ENCODE results near the gene U2AF1.
"Not testable (repeated sequence)": the region's sequence is repeated elsewhere in the genome, so short reads cannot be mapped to it uniquely, and the experiment has no call there.

Gene U2AF1

GRCh38 chr21:43108177-43108576, 807 bp upstream of the U2AF1 start:
- H3K4me1 ChIP-seq (ENCODE audit: control insufficient read depth, insufficient read depth, low read length); H3K27me3 ChIP-seq (ENCODE audit: control insufficient read depth, insufficient read depth, low read length); H3K4me3 ChIP-seq (ENCODE audit: low read depth, low read length); H3K9ac ChIP-seq (ENCODE audit: low read depth, low read length); H3K36me3 ChIP-seq (ENCODE audit: control insufficient read depth, insufficient read depth, low read length); H3K9me3 ChIP-seq (ENCODE audit: control insufficient read depth, insufficient read depth, low read length): not testable (repeated sequence)

- H3K4me3 ChIP-seq (ENCODE audit: low read depth, low read length); H3K9ac ChIP-seq (ENCODE audit: low read depth, low read length); H3K9me3 ChIP-seq (ENCODE audit: control insufficient read depth, insufficient read depth, low read length); H3K4me1 ChIP-seq (ENCODE audit: control insufficient read depth, insufficient read depth, low read length); H3K27me3 ChIP-seq (ENCODE audit: control insufficient read depth, insufficient read depth, low read length); H3K36me3 ChIP-seq (ENCODE audit: control insufficient read depth, insufficient read depth, low read length): not testable (repeated sequence)
Observed at GRCh38 chr21:43107794-43108137, 396 bp upstream of the U2AF1 start.

DNA sequence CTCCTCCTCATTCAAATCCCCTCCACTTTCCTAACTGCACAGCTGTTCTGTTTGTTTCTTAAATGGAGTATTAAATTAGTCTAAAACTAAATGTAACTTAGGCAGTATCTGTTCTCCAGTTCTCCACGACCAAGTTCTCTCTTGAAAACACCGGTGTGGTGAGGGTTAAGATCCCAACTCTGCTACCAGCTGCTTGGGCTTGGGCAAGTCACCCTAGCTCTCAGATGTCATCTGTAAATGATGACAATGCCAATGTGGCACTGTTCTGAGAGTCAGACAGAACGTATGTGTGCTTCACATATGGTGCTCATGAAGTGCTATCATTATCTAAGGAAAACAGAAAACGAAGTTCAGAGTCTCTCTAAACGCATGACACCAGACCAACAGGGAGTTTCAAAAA, 2.7 kb downstream of the U2AF1 start:
- not testable (repeated sequence) for H3K4me3 ChIP-seq (ENCODE audit: low read depth, low read length); H3K9ac ChIP-seq (ENCODE audit: low read depth, low read length); H3K9me3 ChIP-seq (ENCODE audit: control insufficient read depth, insufficient read depth, low read length); H3K27me3 ChIP-seq (ENCODE audit: control insufficient read depth, insufficient read depth, low read length); H3K36me3 ChIP-seq (ENCODE audit: control insufficient read depth, insufficient read depth, low read length); H3K4me1 ChIP-seq (ENCODE audit: control insufficient read depth, insufficient read depth, low read length)

- not testable (repeated sequence) for H3K9me3 ChIP-seq (ENCODE audit: control insufficient read depth, insufficient read depth, low read length); H3K36me3 ChIP-seq (ENCODE audit: control insufficient read depth, insufficient read depth, low read length); H3K4me3 ChIP-seq (ENCODE audit: low read depth, low read length); H3K9ac ChIP-seq (ENCODE audit: low read depth, low read length); H3K4me1 ChIP-seq (ENCODE audit: control insufficient read depth, insufficient read depth, low read length); H3K27me3 ChIP-seq (ENCODE audit: control insufficient read depth, insufficient read depth, low read length)
Observed at GRCh38 chr21:43102281-43102680, 5.1 kb downstream of the U2AF1 start.

GRCh38 chr21:43101676-43102075, 5.7 kb downstream of the U2AF1 start:
- not testable (repeated sequence) for H3K4me1 ChIP-seq (ENCODE audit: control insufficient read depth, insufficient read depth, low read length); H3K27me3 ChIP-seq (ENCODE audit: control insufficient read depth, insufficient read depth, low read length); H3K9me3 ChIP-seq (ENCODE audit: control insufficient read depth, insufficient read depth, low read length); H3K36me3 ChIP-seq (ENCODE audit: control insufficient read depth, insufficient read depth, low read length); H3K4me3 ChIP-seq (ENCODE audit: low read depth, low read length); H3K9ac ChIP-seq (ENCODE audit: low read depth, low read length)

DNA sequence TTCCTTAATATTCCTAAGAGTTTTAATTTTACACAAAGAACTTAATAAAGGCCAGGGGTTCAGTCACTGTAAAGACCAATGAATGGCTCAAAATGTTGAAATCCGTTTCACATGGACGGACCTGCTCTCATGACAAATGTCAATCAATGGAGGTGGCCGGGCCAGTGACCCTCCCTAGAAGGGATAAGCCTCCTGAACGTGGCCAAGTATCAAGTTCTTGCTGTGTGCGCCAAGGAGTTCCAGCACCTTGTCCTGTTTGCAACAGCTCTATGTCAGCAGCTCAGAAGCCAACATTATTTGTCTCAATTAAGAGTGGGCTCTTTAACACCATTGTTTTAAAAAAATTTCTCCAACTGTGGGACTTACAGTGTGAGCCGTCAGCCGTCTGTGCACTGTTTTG, 6.4 kb downstream of the U2AF1 start:
- H3K9me3 ChIP-seq (ENCODE audit: control insufficient read depth, insufficient read depth, low read length); H3K27me3 ChIP-seq (ENCODE audit: control insufficient read depth, insufficient read depth, low read length); H3K4me1 ChIP-seq (ENCODE audit: control insufficient read depth, insufficient read depth, low read length); H3K36me3 ChIP-seq (ENCODE audit: control insufficient read depth, insufficient read depth, low read length); H3K4me3 ChIP-seq (ENCODE audit: low read depth, low read length); H3K9ac ChIP-seq (ENCODE audit: low read depth, low read length): not testable (repeated sequence)

GRCh38 chr21:43091979-43092614, 15.3 kb downstream of the U2AF1 start:
- H3K4me3 ChIP-seq (ENCODE audit: low read depth, low read length); H3K9me3 ChIP-seq (ENCODE audit: control insufficient read depth, insufficient read depth, low read length); H3K27me3 ChIP-seq (ENCODE audit: control insufficient read depth, insufficient read depth, low read length): not testable (repeated sequence)

GRCh38 chr21:43090947-43091346, 16.4 kb downstream of the U2AF1 start:
- H3K9ac ChIP-seq (ENCODE audit: low read depth, low read length); H3K36me3 ChIP-seq (ENCODE audit: control insufficient read depth, insufficient read depth, low read length); H3K27me3 ChIP-seq (ENCODE audit: control insufficient read depth, insufficient read depth, low read length); H3K9me3 ChIP-seq (ENCODE audit: control insufficient read depth, insufficient read depth, low read length); H3K4me3 ChIP-seq (ENCODE audit: low read depth, low read length); H3K4me1 ChIP-seq (ENCODE audit: control insufficient read depth, insufficient read depth, low read length): not testable (repeated sequence)

More at GRCh38 chr21:43091979-43092614, 15.3 kb downstream of the U2AF1 start:
- H3K4me1 ChIP-seq (ENCODE audit: control insufficient read depth, insufficient read depth, low read length); H3K36me3 ChIP-seq (ENCODE audit: control insufficient read depth, insufficient read depth, low read length); H3K9ac ChIP-seq (ENCODE audit: low read depth, low read length): not testable (repeated sequence)

GRCh38 chr21:43089463-43089862, 17.9 kb downstream of the U2AF1 start:
- not testable (repeated sequence) for H3K9me3 ChIP-seq (ENCODE audit: control insufficient read depth, insufficient read depth, low read length); H3K4me1 ChIP-seq (ENCODE audit: control insufficient read depth, insufficient read depth, low read length); H3K4me3 ChIP-seq (ENCODE audit: low read depth, low read length); H3K27me3 ChIP-seq (ENCODE audit: control insufficient read depth, insufficient read depth, low read length); H3K36me3 ChIP-seq (ENCODE audit: control insufficient read depth, insufficient read depth, low read length); H3K9ac ChIP-seq (ENCODE audit: low read depth, low read length)

DNA sequence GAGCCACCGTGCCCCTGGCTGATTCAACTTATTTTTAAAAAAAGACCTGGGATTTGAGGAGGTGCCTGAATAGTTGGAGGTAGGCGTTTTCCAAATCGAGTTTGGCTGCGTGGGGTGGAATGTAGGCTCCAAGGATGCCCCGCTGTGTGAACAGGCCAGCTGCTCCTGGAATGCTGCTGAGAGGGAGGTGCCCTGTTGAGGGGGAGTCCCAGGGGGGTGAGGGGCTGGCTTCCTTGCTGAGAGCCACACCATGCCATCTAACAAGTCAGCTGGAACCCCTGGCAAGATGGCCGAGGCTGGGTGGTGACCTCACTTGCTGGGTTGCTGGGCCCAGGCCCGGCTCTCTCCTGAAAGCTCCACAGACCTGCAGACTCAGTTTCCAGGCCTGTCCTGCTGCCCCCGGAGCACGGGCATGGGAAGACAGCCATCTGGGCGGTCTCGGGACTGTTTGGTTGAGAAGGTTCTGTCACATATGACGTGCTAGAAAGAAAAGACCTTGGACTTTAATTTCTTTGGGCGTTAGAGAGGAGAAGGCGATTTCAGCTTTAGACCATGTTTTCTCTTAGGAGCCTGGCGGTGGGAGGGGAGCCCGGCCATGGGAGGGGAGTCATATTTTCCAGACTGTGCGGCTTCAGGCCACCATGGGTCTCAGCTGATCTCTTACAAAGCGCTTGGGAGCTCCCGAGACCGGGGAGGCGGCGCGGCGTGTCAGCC, 24.6 kb downstream of the U2AF1 start:
- H3K27me3 ChIP-seq (ENCODE audit: control insufficient read depth, insufficient read depth, low read length); H3K9me3 ChIP-seq (ENCODE audit: control insufficient read depth, insufficient read depth, low read length); H3K4me1 ChIP-seq (ENCODE audit: control insufficient read depth, insufficient read depth, low read length); H3K4me3 ChIP-seq (ENCODE audit: low read depth, low read length); H3K9ac ChIP-seq (ENCODE audit: low read depth, low read length); H3K36me3 ChIP-seq (ENCODE audit: control insufficient read depth, insufficient read depth, low read length): not testable (repeated sequence)

DNA sequence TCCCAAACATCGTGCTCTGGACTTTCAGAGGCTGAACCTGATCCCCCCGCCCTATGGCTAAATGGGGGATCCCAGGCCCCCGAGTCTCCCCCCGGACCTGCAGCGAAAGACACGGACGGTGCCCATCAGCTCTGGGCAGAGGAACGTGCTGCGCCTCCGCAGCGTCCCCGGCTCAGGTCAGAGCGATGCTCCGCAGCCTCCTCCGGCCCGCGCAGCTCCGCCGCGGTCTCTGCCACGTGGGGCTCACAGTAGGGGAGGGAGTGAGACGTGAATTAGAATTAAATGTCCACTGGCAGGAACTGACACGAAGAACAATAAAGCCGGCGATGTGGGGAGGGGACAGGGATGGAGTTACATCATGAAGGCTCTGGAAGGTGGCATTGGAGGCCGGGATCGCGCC, 30.7 kb downstream of the U2AF1 start:
- H3K36me3 ChIP-seq (ENCODE audit: control insufficient read depth, insufficient read depth, low read length); H3K4me1 ChIP-seq (ENCODE audit: control insufficient read depth, insufficient read depth, low read length); H3K27me3 ChIP-seq (ENCODE audit: control insufficient read depth, insufficient read depth, low read length); H3K4me3 ChIP-seq (ENCODE audit: low read depth, low read length); H3K9ac ChIP-seq (ENCODE audit: low read depth, low read length); H3K9me3 ChIP-seq (ENCODE audit: control insufficient read depth, insufficient read depth, low read length): not testable (repeated sequence)

- H3K36me3 ChIP-seq (ENCODE audit: control insufficient read depth, insufficient read depth, low read length); H3K9ac ChIP-seq (ENCODE audit: low read depth, low read length); H3K27me3 ChIP-seq (ENCODE audit: control insufficient read depth, insufficient read depth, low read length): not testable (repeated sequence)
Observed at GRCh38 chr21:43076023-43076637, 31.2 kb downstream of the U2AF1 start.

More at GRCh38 chr21:43076023-43076637, 31.2 kb downstream of the U2AF1 start:
- H3K9me3 ChIP-seq (ENCODE audit: control insufficient read depth, insufficient read depth, low read length); H3K4me1 ChIP-seq (ENCODE audit: control insufficient read depth, insufficient read depth, low read length); H3K4me3 ChIP-seq (ENCODE audit: low read depth, low read length): not testable (repeated sequence)

All from iPS-15b (cell line).